K562 (cell line): ENCODE results near the gene ARMC12. TPM values are rescaled to one million over a fixed set of nuclear protein-coding genes. Genes with fewer than 3 reads are reported as not detected.

ENCODE experiments used
- BCOR ChIP-seq: fragments of 450-650 bp; IDR thresholded peaks from 2 replicates; pipeline ENCODE4 v1.6.1; 2016
- CXXC5 ChIP-seq: fragments of 250-450 bp; sonication (Bioruptor Pico); IDR thresholded peaks from 2 replicates; pipeline ENCODE4 v1.8.0; 2022; ENCODE audit warnings: inconsistent platforms, mild to moderate bottlenecking, moderate library complexity
- ELF2 ChIP-seq: fragments of 250-450 bp; sonication (Bioruptor Pico); IDR thresholded peaks from 2 replicates; pipeline ENCODE4 v1.5.0; 2021; ENCODE audit warnings: mild to moderate bottlenecking
- EZH2 ChIP-seq: IDR thresholded peaks from 2 replicates; pipeline ENCODE4 v1.6.1; 2012; ENCODE audit warnings: low read depth, mild to moderate bottlenecking, inconsistent platforms, low read length, borderline replicate concordance
- GTF3C2 ChIP-seq: IDR thresholded peaks from 3 replicates; pipeline ENCODE4 v1.6.1; 2011; ENCODE audit warnings: borderline replicate concordance, mild to moderate bottlenecking, moderate library complexity; ENCODE audit not compliant: insufficient read length; ENCODE audit errors: extremely low read depth
- LCOR ChIP-seq: sonication (generic); formaldehyde crosslinking; IDR thresholded peaks from 2 replicates; pipeline ENCODE4 v1.8.0; 2022; ENCODE audit warnings: mild to moderate bottlenecking, missing genetic modification reagents
- NFE2 ChIP-seq: IDR thresholded peaks from 2 replicates; pipeline ENCODE4 v1.6.1; 2014; ENCODE audit warnings: antibody characterized with exemption, low read depth
- PCBP1 ChIP-seq: fragments of 200-400 bp; formaldehyde crosslinking; IDR thresholded peaks from 2 replicates; pipeline ENCODE4 v1.6.1; 2018; ENCODE audit warnings: mild to moderate bottlenecking, low read depth, low read length; ENCODE audit not compliant: poor library complexity, severe bottlenecking
- POLR2AphosphoS5 ChIP-seq: IDR thresholded peaks from 2 replicates; pipeline ENCODE4 v1.6.1; 2011; ENCODE audit warnings: mild to moderate bottlenecking, low read depth, low read length, moderate library complexity; ENCODE audit not compliant: control insufficient read depth, insufficient read depth
- SFPQ ChIP-seq: fragments of 200-400 bp; formaldehyde crosslinking; IDR thresholded peaks from 2 replicates; pipeline ENCODE4 v1.6.1; 2017; ENCODE audit warnings: mild to moderate bottlenecking, low read depth, low read length, moderate library complexity
- TCF15 ChIP-seq: fragments of 250-450 bp; sonication (Bioruptor Pico); IDR thresholded peaks from 2 replicates; pipeline ENCODE4 v1.8.0; 2022; ENCODE audit warnings: moderate library complexity, mild to moderate bottlenecking, inconsistent platforms
- U2AF1 ChIP-seq: fragments of 200-400 bp; formaldehyde crosslinking; optimal IDR thresholded peaks from 2 replicates; pipeline ENCODE3; 2017; ENCODE audit warnings: mild to moderate bottlenecking, low read depth, low read length, moderate library complexity
- ZBTB34 ChIP-seq: fragments of 250-450 bp; sonication (Bioruptor Pico); IDR thresholded peaks from 2 replicates; pipeline ENCODE4 v1.8.0; 2021; ENCODE audit warnings: mild to moderate bottlenecking, moderate library complexity
- ZNF121 ChIP-seq: sonication (generic); formaldehyde crosslinking; conservative IDR thresholded peaks from 2 replicates; pipeline ENCODE4 v1.8.0; 2022; ENCODE audit warnings: missing genetic modification reagents
- ZNF609 ChIP-seq: sonication (generic); formaldehyde crosslinking; IDR thresholded peaks from 2 replicates; pipeline ENCODE4 v1.8.1; 2023; ENCODE audit warnings: missing genetic modification reagents, mild to moderate bottlenecking, borderline replicate concordance
- polyA plus RNA-seq, 8 experiments: library from polyadenylated mRNA; depleted of rRNA in 4 of 8; stranded (reverse) in 5 of 8; unstranded in 3 of 8; fragments of >200 nt; fragmentation: Nextera tagmentation in 2 of 8; fragmentation: Illumina TruSeq in 1 of 8; extraction: Ambion mirVana in 2 of 8; extraction: Trizol in 1 of 8; gene quantifications; 2 replicates each; pipeline versions ENCODE4 v1.2.1 to v1.2.3, GENCODE V29; 2011 to 2014; ENCODE audit warnings: inconsistent platforms in 1 of 8, missing spikeins in 1 of 8
- total RNA-seq, 7 experiments: library from RNA; depleted of rRNA in 6 of 7; stranded (reverse); fragments of >200 nt in 6 of 7; fragmentation: Illumina TruSeq in 2 of 7; extraction: Trizol in 2 of 7; gene quantifications; 2 replicates each; pipeline versions ENCODE4 v1.2.1 to v1.2.3, GENCODE V29; 2011 to 2021; ENCODE audit warnings: low replicate concordance in 1 of 7

ARMC12 gene
- total and polyA plus RNA-seq, 9 of the 15 experiments (the other 6 are each of a cell fraction or from before 2014, with no cell fraction given) = 0.09 to 0.58 (median 0.31) TPM; not detected in 3

- TF ChIP-seq ZNF609 (CRISPR knock-in tag) = no peak
- no peak for TF ChIP-seq TCF15 (CRISPR knock-in tag)
- TF ChIP-seq POLR2AphosphoS5 = peak; percentile 43; the same call in 1 of the 2 replicates
- peak; percentile 25 for TF ChIP-seq PCBP1
- TF ChIP-seq LCOR = peak; percentile 87; the same call in 1 of the 2 replicates
- peak; percentile 91 for TF ChIP-seq CXXC5 (CRISPR knock-in tag)
- TF ChIP-seq BCOR = peak; percentile 77
- TF ChIP-seq ELF2 = no peak
- TF ChIP-seq EZH2 = no peak
- no peak for TF ChIP-seq ZNF121 (CRISPR knock-in tag)
- TF ChIP-seq ZBTB34 (CRISPR knock-in tag) = no peak
- TF ChIP-seq NFE2 = peak; percentile 95
- peak; percentile 62 for TF ChIP-seq U2AF1
- TF ChIP-seq GTF3C2 = no peak
- TF ChIP-seq SFPQ = no peak
Observed at GRCh38 chr6:35727935-35728682, 8.7 kb upstream of the ARMC12 start (continued).
